ENCODE measurements around the gene HBA1. TPM values are rescaled to one million over a fixed set of nuclear protein-coding genes. Genes with fewer than 3 reads are reported as not detected.

The HBA1 gene
- total and polyA plus RNA-seq, 2 of the 8 experiments (the other 6 are each of a cell fraction or from before 2014, with no cell fraction given): 2.3 TPM

DNA sequence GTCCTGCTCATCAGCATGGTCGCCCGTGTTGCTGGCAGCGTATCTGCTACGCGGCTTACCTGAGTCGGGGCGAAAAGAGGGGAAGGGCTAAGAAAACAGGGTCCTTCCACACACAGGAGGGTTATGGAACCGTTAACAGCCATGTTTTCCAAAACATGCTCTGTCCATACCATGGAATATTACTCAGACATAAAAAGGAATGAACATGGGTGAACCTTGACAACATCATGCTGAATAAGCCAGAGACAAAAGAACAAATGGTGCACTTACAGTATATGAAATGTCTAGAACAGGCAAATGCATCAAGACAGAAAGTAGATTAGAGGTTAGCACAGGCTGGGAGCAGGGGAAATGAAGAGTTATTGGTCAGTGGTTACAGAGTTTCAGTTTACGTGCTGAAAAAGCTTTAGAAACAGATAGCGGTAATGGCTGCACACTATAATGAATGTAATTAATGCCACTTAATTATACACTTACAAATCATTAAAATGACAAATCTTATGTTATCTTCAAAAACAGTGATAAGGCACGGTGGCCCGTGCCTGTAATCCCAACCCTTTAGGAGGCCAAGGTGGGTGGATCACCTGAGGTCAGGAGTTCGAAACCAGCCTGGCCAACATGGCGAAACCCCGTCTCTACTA, 45.8 kb upstream of the HBA1 start:
- TF ChIP-seq CEBPB (IDR thresholded peaks at IDR 0.05; ENCODE audit: low read depth, low read length): no peak
- no peak for TF ChIP-seq YY1 (IDR thresholded peaks at IDR 0.05; ENCODE audit: low read depth, low read length)
- Histone ChIP-seq H3K4me2 (ENCODE audit: insufficient read depth in 1 of 2, low read depth in 2 of 2, low read length in 2 of 2) (no peak overlapping the region), H2AK5ac (ENCODE audit: low read depth, low read length) (no peak overlapping the region), H3K9ac (replicated peaks in 1 of 4; ENCODE audit: extremely low read depth in 1 of 4, low read depth in 3 of 4, low read length in 3 of 4) (no peak overlapping the region), H4K5ac (ENCODE audit: insufficient read length, low read depth, low read length) (no peak overlapping the region), H4K20me1 (replicated peaks in 1 of 2; ENCODE audit: control insufficient read depth in 1 of 2, insufficient read depth in 2 of 2, low read length in 2 of 2) (no peaks in the 10 kb centered on the region), H3K23me2 (ENCODE audit: low read depth, low read length) (no peaks in the 10 kb centered on the region), H4K8ac (ENCODE audit: extremely low read depth, insufficient read depth, low read length) (no peak overlapping the region), H3K14ac (ENCODE audit: insufficient read length) (no peak overlapping the region), H2BK12ac (ENCODE audit: low read depth, low read length) (no peak overlapping the region), H3K79me2 (ENCODE audit: control insufficient read depth in 1 of 2, insufficient read depth in 2 of 2, low read length in 2 of 2) (peaks cover 0 to 19% of the 10 kb centered on the region in 2 experiments; a peak in 2 of 4 replicates), H2BK20ac (ENCODE audit: low read length) (no peak overlapping the region), H3K4me1 (replicated peaks in 1 of 4; ENCODE audit: control insufficient read depth in 3 of 4, insufficient read depth in 4 of 4, low read length in 3 of 4) (no peaks in the 10 kb centered on the region), H3K23ac (ENCODE audit: insufficient read length) (no peak overlapping the region), H4K91ac (replicated peaks; ENCODE audit: insufficient read length, low read length) (no peak overlapping the region), H3K9me3 (ENCODE audit: insufficient read depth in 2 of 2, low read depth in 1 of 2, low read length in 1 of 2) (no peaks in the 10 kb centered on the region), H2BK15ac (ENCODE audit: low read length) (no peak overlapping the region), H3K56ac (replicated peaks; ENCODE audit: insufficient read length, low read depth, low read length) (no peak overlapping the region), H2AFZ (ENCODE audit: low read length) (no peak overlapping the region), H3K27me3 (replicated peaks in 1 of 4; ENCODE audit: control insufficient read depth in 3 of 4, extremely low read depth in 1 of 4, insufficient read depth in 3 of 4, low read length in 3 of 4) (no peaks in the 10 kb centered on the region), H3K4ac (replicated peaks; ENCODE audit: insufficient read length, low read depth, low read length) (no peak overlapping the region), H3K36me3 (ENCODE audit: control insufficient read depth in 2 of 4, insufficient read depth in 4 of 4, low read length in 3 of 4) (no peaks in the 10 kb centered on the region; a peak in 2 of 8 replicates), H3K18ac (ENCODE audit: extremely low read depth, low read length) (no peak overlapping the region), H3K79me1 (ENCODE audit: low read depth, low read length) (peaks cover 2% of the 10 kb centered on the region), H3K4me3 (ENCODE audit: extremely low read depth in 1 of 4, insufficient read depth in 2 of 4, low read depth in 3 of 4, low read length in 4 of 4) (no peak overlapping the region), H3K27ac (ENCODE audit: low read depth, low read length) (no peak overlapping the region), H2BK120ac (replicated peaks; ENCODE audit: low read depth, low read length) (no peak overlapping the region), H2BK5ac (ENCODE audit: low read depth, low read length) (no peak overlapping the region)
- ChIA-PET CTCF (ENCODE audit: partially characterized antibody) (interaction anchor here (1.9 to 3.5 kb wide), 3 partner anchors 13 to 24 kb away, joined by 4 to 17 read pairs (median 17); no protein-coding TSS in a partner anchor), POLR2A (ENCODE audit: partially characterized antibody) (no interaction called here)
- WGBS, 2 experiments (ENCODE audit: extremely low coverage in 1 of 2, insufficient coverage in 1 of 2, insufficient read length in 1 of 2, insufficient replicate concordance in 2 of 2, low coverage in 1 of 2, low lambda C conversion rate in 2 of 2, missing lambda C conversion rate in 1 of 2): 95% methylated on average over 15 of the region's 15 CpGs; no CpG with 5 or more reads in 1 of the 2 experiments
- DNase-seq (ENCODE audit: low read depth in 1 of 2, low spot score in 2 of 2) (no peak), FAIRE-seq (no peak)
